K562 (cell line): ENCODE data around the gene CTNS. TPM values are rescaled to one million over a fixed set of nuclear protein-coding genes. Genes with fewer than 3 reads are reported as not detected.

ENCODE experiments used
- ATAC-seq: fragments of 200-7000 bp; cut with Tn5 transposase; 3 replicates; pipeline ENCODE4 v1.9.1; 2020; ENCODE audit warnings: moderate library complexity
- BruUV-seq: library from RNA; stranded (reverse); fragments of 400-500 nt; replicated peaks from 2 replicates; lab custom pipeline; 2021; lab: Mats Ljungman, UMichigan
- CTCF ChIA-PET: fragments of 300-600 bp; formaldehyde crosslinking; extraction: SDS; loops from one replicate; lab custom pipeline; 2021; ENCODE audit warnings: low intra/inter-chr PET ratio; lab: Yijun Ruan, JAX
- POLR2A ChIA-PET: fragments of 300-600, 350-650 bp; sonication (Branson Sonifier 250); formaldehyde crosslinking; extraction: SDS; loops from one replicate; lab custom pipeline; 2021; ENCODE audit warnings: antibody characterized with exemption, inconsistent platforms; lab: Yijun Ruan, JAX
- DNase-seq, 4 experiments: peaks; one replicate each; pipeline versions ENCODE4 v3.0.0 to v3.0.0-alpha.2; 2011 to 2018; ENCODE audit warnings: low spot score in 3 of 4, mixed read lengths in 3 of 4; ENCODE audit errors: extremely low read depth in 1 of 4
- FAIRE-seq: peaks from 2 replicates; lab custom pipeline; 2011; peaks lifted over from hg19 to GRCh38; lab: Jason Lieb, UNC
- H2AFZ ChIP-seq: 2 replicates; pipeline ENCODE4 v1.6.0; 2011; ENCODE audit warnings: low read depth, low read length, control low read depth, inconsistent platforms
- H3K27ac ChIP-seq: fragments of 200-600 bp; 3 replicates; pipeline ENCODE4 v1.8.0; 2011; ENCODE audit warnings: low read depth, mild to moderate bottlenecking, control low read depth, inconsistent platforms, low read length, moderate library complexity, mixed read lengths; ENCODE audit errors: extremely low read depth
- H3K27me3 ChIP-seq, 2 experiments: fragments of 300-600 bp in 1 of 2; 2 replicates in 1 of 2; 3 replicates in 1 of 2; pipeline versions ENCODE4 v1.6.0 to v1.8.0; 2011; ENCODE audit warnings: inconsistent platforms in 2 of 2, low read length in 2 of 2, mild to moderate bottlenecking in 1 of 2, mixed read lengths in 1 of 2, moderate library complexity in 1 of 2; ENCODE audit not compliant: control insufficient read depth in 2 of 2, insufficient read depth in 2 of 2
- H3K36me3 ChIP-seq: fragments of 300-600 bp; 3 replicates; pipeline ENCODE4 v1.8.0; 2011; ENCODE audit warnings: mild to moderate bottlenecking, low read length, inconsistent platforms; ENCODE audit not compliant: control insufficient read depth, insufficient read depth
- H3K4me1 ChIP-seq, 2 experiments: fragments of 200-600 bp in 1 of 2; replicated peaks in 1 of 2; 2 replicates in 1 of 2; 3 replicates in 1 of 2; pipeline versions ENCODE4 v1.5.1 to v1.8.0; 2011; ENCODE audit warnings: inconsistent platforms in 2 of 2, low read length in 2 of 2, mild to moderate bottlenecking in 1 of 2, mixed read lengths in 1 of 2, moderate library complexity in 1 of 2; ENCODE audit not compliant: control insufficient read depth in 2 of 2, insufficient read depth in 2 of 2
- H3K4me2 ChIP-seq: 2 replicates; pipeline ENCODE4 v1.6.1; 2011; ENCODE audit warnings: low read length, control low read depth, inconsistent platforms, mixed read lengths; ENCODE audit not compliant: insufficient read depth
- H3K4me3 ChIP-seq: fragments of 200-600 bp; sonication (generic), shearing (Covaris generic); 2 replicates; pipeline ENCODE4 v1.5.1; 2016; ENCODE audit warnings: control low read depth, inconsistent platforms
- H3K79me2 ChIP-seq: fragments of 200-600 bp; 3 replicates; pipeline ENCODE4 v1.8.0; 2011; ENCODE audit warnings: low read length, inconsistent platforms; ENCODE audit not compliant: control insufficient read depth, insufficient read depth
- H3K9ac ChIP-seq, 2 experiments: 2 replicates each; pipeline versions ENCODE4 v1.6.0 to v1.6.1; 2011; ENCODE audit warnings: low read depth in 2 of 2, low read length in 2 of 2, control low read depth in 1 of 2, inconsistent platforms in 1 of 2, mild to moderate bottlenecking in 1 of 2, mixed read lengths in 1 of 2; ENCODE audit not compliant: insufficient read depth in 1 of 2
- H3K9me1 ChIP-seq: one replicate; pipeline ENCODE4 v1.6.0; 2011; ENCODE audit warnings: inconsistent platforms, mild to moderate bottlenecking, low read length, moderate library complexity; ENCODE audit not compliant: control insufficient read depth, insufficient read depth
- H3K9me3 ChIP-seq: replicated peaks from 2 replicates; pipeline ENCODE4 v1.5.1; 2011; ENCODE audit warnings: low read depth, low read length, inconsistent platforms; ENCODE audit not compliant: control insufficient read depth, insufficient read depth
- H4K20me1 ChIP-seq: replicated peaks from 2 replicates; pipeline ENCODE4 v1.6.1; 2011; ENCODE audit warnings: low read length, inconsistent platforms, mixed read lengths; ENCODE audit not compliant: control insufficient read depth, insufficient read depth
- MCM2 ChIP-seq: fragments of 450-650 bp; IDR thresholded peaks from 2 replicates; pipeline ENCODE4 v1.6.1; 2017; ENCODE audit warnings: low read depth, mild to moderate bottlenecking
- POLR2G ChIP-seq: fragments of 200-400 bp; formaldehyde crosslinking; IDR thresholded peaks from 2 replicates; pipeline ENCODE4 v1.6.1; 2017; ENCODE audit warnings: low read depth, mild to moderate bottlenecking, antibody characterized with exemption, low read length, moderate library complexity
- PTBP1 ChIP-seq: fragments of 200-400 bp; formaldehyde crosslinking; IDR thresholded peaks from 2 replicates; pipeline ENCODE4 v1.6.1; 2017; ENCODE audit warnings: low read depth, low read length
- ZBTB33 ChIP-seq: sonication (generic); formaldehyde crosslinking; IDR thresholded peaks from 2 replicates; pipeline ENCODE4 v1.8.1; 2023; ENCODE audit warnings: mild to moderate bottlenecking, missing genetic modification reagents
- WGBS: fragments of 100-300 bp; shearing (Covaris generic); methylation state at CpG from one replicate; pipeline ENCODE4 v1.1.6; 2016; ENCODE audit warnings: low coverage, mixed read lengths; ENCODE audit not compliant: insufficient coverage; ENCODE audit errors: missing lambda C conversion rate; 5-methylcytosine and 5-hydroxymethylcytosine counted together
- in situ Hi-C: fragments of 300-500 bp; cut with MboI; formaldehyde crosslinking; loops from 4 replicates; pipeline ENCODE4 v1.15.0; 2018; ENCODE audit warnings: inconsistent platforms, mixed read lengths
- intact Hi-C: fragments of 100-400 bp; cut with micrococcal nuclease; formaldehyde crosslinking; loops from 2 replicates; pipeline ENCODE4 v1.14.2; 2022
- polyA plus RNA-seq, 8 experiments: library from polyadenylated mRNA; depleted of rRNA in 4 of 8; stranded (reverse) in 5 of 8; unstranded in 3 of 8; fragments of >200 nt; fragmentation: Nextera tagmentation in 2 of 8; fragmentation: Illumina TruSeq in 1 of 8; extraction: Ambion mirVana in 2 of 8; extraction: Trizol in 1 of 8; gene quantifications; 2 replicates each; pipeline versions ENCODE4 v1.2.1 to v1.2.3, GENCODE V29; 2011 to 2014; ENCODE audit warnings: inconsistent platforms in 1 of 8, missing spikeins in 1 of 8
- total RNA-seq, 7 experiments: library from RNA; depleted of rRNA in 6 of 7; stranded (reverse); fragments of >200 nt in 6 of 7; fragmentation: Illumina TruSeq in 2 of 7; extraction: Trizol in 2 of 7; gene quantifications; 2 replicates each; pipeline versions ENCODE4 v1.2.1 to v1.2.3, GENCODE V29; 2011 to 2021; ENCODE audit warnings: low replicate concordance in 1 of 7

The CTNS gene
- total and polyA plus RNA-seq, 9 of the 15 experiments (the other 6 are each of a cell fraction or from before 2014, with no cell fraction given) = 0.66 to 8.4 (median 4.9) TPM

- FAIRE-seq = no peak
- Histone ChIP-seq H3K9me1 (no peaks in the 10 kb centered on the region), H2AFZ (no peak overlapping the region), H3K79me2 (no peaks in the 10 kb centered on the region), H3K27me3 (no peaks in the 10 kb centered on the region), H3K27ac (no peak overlapping the region), H3K9me3 (no peaks in the 10 kb centered on the region), H3K9ac (no peak overlapping the region; a peak in 1 of 4 replicates), H3K36me3 (no peaks in the 10 kb centered on the region), H4K20me1 (no peaks in the 10 kb centered on the region), H3K4me2 (no peak overlapping the region), H3K4me1 (peaks cover 0 to 42% of the 10 kb centered on the region in 2 experiments; a peak in 2 of 5 replicates), H3K4me3 (no peak overlapping the region)
- DNase-seq = no peak
- intact Hi-C loops = no loop called here
- 78% methylated on average over 6 of the region's 22 CpGs for WGBS
- no TSS peak for BruUV-seq
- TF ChIP-seq MCM2 (no peak), PTBP1 (no peak), ZBTB33 (CRISPR knock-in tag) (no peak), POLR2G (0 out of 2 replicates have a peak, but pooled peaks have one; percentile 18)
- POLR2A ChIA-PET = interaction anchor here (0.7 kb wide), 1 partner anchor 17 kb away, joined by 3 read pairs; no protein-coding TSS in a partner anchor
- in situ Hi-C loops = no loop called here
- CTCF ChIA-PET = no interaction called here
- no peak for ATAC-seq
Observed at GRCh38 chr17:3658784-3659449, 22.4 kb downstream of the CTNS start.
